Mesendoderm (in vitro differentiated cells): ENCODE measurements around the gene SLC39A10.
A peak's percentile ranks its signal among the peaks of the same experiment; 100 is the strongest.
"Not testable (repeated sequence)": the region's sequence is repeated elsewhere in the genome, so short reads cannot be mapped to it uniquely, and the experiment has no call there.

ENCODE experiments used
- DNase-seq: peaks from one replicate; pipeline ENCODE4 v3.0.0; 2013
- H2AK5ac ChIP-seq: 2 replicates; pipeline ENCODE4 v1.6.1; 2013; ENCODE audit warnings: low read length, inconsistent platforms
- H2BK120ac ChIP-seq: 2 replicates; pipeline ENCODE4 v1.6.1; 2013; ENCODE audit warnings: low read depth, mild to moderate bottlenecking, low read length, moderate library complexity, mixed read lengths
- H2BK15ac ChIP-seq: replicated peaks from 2 replicates; pipeline ENCODE4 v1.6.1; 2013; ENCODE audit warnings: low read depth, mild to moderate bottlenecking, moderate library complexity
- H2BK5ac ChIP-seq: 2 replicates; pipeline ENCODE4 v1.6.1; 2013; ENCODE audit warnings: low read length, inconsistent platforms
- H3K18ac ChIP-seq: 2 replicates; pipeline ENCODE4 v1.6.1; 2013; ENCODE audit warnings: mild to moderate bottlenecking, low read length, mixed read lengths
- H3K23ac ChIP-seq: one replicate; pipeline ENCODE4 v1.6.1; 2013; ENCODE audit warnings: low read length
- H3K27ac ChIP-seq: 2 replicates; pipeline ENCODE4 v1.5.1; 2013; ENCODE audit warnings: low read depth, mild to moderate bottlenecking, inconsistent platforms, low read length, moderate library complexity
- H3K27me3 ChIP-seq: 2 replicates; pipeline ENCODE4 v1.6.1; 2013; ENCODE audit warnings: low read length, control low read depth, mild to moderate bottlenecking, inconsistent platforms; ENCODE audit not compliant: insufficient read depth, poor library complexity
- H3K36me3 ChIP-seq: 2 replicates; pipeline ENCODE4 v1.6.1; 2013; ENCODE audit warnings: low read length, inconsistent platforms; ENCODE audit not compliant: control insufficient read depth, insufficient read depth
- H3K4ac ChIP-seq: one replicate; pipeline ENCODE4 v1.6.1; 2013; ENCODE audit warnings: low read depth, mild to moderate bottlenecking, low read length, moderate library complexity
- H3K4me1 ChIP-seq: 2 replicates; pipeline ENCODE4 v1.6.1; 2013; ENCODE audit warnings: low read depth, low read length, inconsistent platforms; ENCODE audit not compliant: control insufficient read depth
- H3K4me2 ChIP-seq: 2 replicates; pipeline ENCODE4 v1.6.1; 2013; ENCODE audit warnings: low read length
- H3K4me3 ChIP-seq: 2 replicates; pipeline ENCODE4 v1.5.1; 2013; ENCODE audit warnings: mild to moderate bottlenecking, low read length
- H3K56ac ChIP-seq: one replicate; pipeline ENCODE4 v1.6.1; 2013; ENCODE audit warnings: low read length
- H3K79me1 ChIP-seq: 2 replicates; pipeline ENCODE4 v1.6.1; 2013; ENCODE audit warnings: low read length, inconsistent platforms
- H3K79me2 ChIP-seq: 2 replicates; pipeline ENCODE4 v1.6.1; 2013; ENCODE audit warnings: mild to moderate bottlenecking, low read length; ENCODE audit not compliant: control insufficient read depth, insufficient read depth
- H3K9ac ChIP-seq: 2 replicates; pipeline ENCODE4 v1.6.1; 2013; ENCODE audit warnings: low read length, inconsistent platforms
- H4K5ac ChIP-seq: one replicate; pipeline ENCODE4 v1.6.1; 2013; ENCODE audit warnings: low read length
- H4K8ac ChIP-seq: one replicate; pipeline ENCODE4 v1.6.1; 2013; ENCODE audit warnings: low read depth, mild to moderate bottlenecking, control low read depth, low read length, moderate library complexity
- WGBS: extraction: QIAGEN DNeasy Blood & Tissue Kit; methylation state at CpG from one replicate; pipeline ENCODE4 v1.1.7; 2013; ENCODE audit warnings: low lambda C conversion rate, missing lambda C conversion rate; ENCODE audit not compliant: insufficient coverage; ENCODE audit errors: extremely low coverage; 5-methylcytosine and 5-hydroxymethylcytosine counted together

SLC39A10 gene

DNA sequence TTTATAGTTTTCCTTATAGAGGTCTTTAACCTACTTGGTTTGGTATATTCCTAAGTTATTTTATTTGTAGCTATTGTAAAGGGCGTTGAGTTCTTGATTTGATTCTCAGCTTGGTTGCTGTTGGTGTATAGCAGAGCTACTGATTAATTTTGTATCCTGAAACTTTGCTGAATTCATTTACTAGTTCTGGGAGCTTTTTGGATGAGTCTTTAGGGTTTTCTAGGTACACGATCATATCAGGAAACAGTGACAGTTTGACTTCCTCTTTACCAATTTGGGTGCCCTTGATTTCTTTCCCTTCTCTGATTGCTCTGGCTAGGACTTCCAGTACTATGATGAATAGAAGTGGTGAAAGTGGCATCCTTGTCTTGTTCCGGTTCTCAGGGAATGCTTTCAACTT lies 35.5 kb downstream of the SLC39A10 start:
- H3K79me2 ChIP-seq, H3K4ac ChIP-seq, H4K5ac ChIP-seq, H4K8ac ChIP-seq, H3K27me3 ChIP-seq, DNase-seq, H3K4me3 ChIP-seq, H3K36me3 ChIP-seq, H3K23ac ChIP-seq, H2AK5ac ChIP-seq, H3K56ac ChIP-seq, H2BK5ac ChIP-seq, H3K9ac ChIP-seq, H3K4me1 ChIP-seq, H3K79me1 ChIP-seq, H3K18ac ChIP-seq, H3K4me2 ChIP-seq, H2BK120ac ChIP-seq, H2BK15ac ChIP-seq, H3K27ac ChIP-seq: not testable (repeated sequence)
- no CpG with 5 or more reads among the region's 3 CpGs for WGBS

DNA sequence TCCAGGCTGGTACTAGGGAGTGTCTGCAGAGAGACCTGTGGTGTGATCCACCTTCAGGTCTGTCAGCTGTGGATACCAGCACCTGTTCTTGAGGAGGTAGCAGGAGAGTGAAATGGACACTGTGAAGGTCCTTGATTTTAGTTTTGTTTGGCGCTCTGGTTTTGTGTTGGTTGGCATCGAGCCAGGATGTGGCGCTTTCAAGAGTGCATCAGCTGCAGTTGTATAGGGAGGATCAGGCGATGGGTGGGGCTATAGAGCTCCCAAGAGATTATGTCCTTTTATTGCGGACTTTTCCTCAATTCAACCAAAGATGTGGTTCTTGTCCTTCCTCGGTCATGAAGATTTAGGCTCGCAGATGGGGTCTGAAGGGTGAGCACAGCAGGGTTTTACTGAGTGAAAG lies 37.5 kb downstream of the SLC39A10 start:
- no peaks in the 10 kb centered on the region for H3K36me3 ChIP-seq
- no peak overlapping the region for H2BK15ac ChIP-seq
- no peak overlapping the region for H4K5ac ChIP-seq
- no peak for DNase-seq
- no peak overlapping the region for H2BK120ac ChIP-seq
- peaks cover 3% of the 10 kb centered on the region for H3K4me1 ChIP-seq
- H3K79me2 ChIP-seq: peaks cover 4% of the 10 kb centered on the region
- no peak overlapping the region for H3K27ac ChIP-seq
- no peak overlapping the region for H3K4me2 ChIP-seq
- H2BK5ac ChIP-seq: no peak overlapping the region
- no peak overlapping the region for H4K8ac ChIP-seq
- peaks cover 3% of the 10 kb centered on the region for H3K79me1 ChIP-seq
- no peak overlapping the region for H2AK5ac ChIP-seq
- no peak overlapping the region for H3K4ac ChIP-seq
- no peaks in the 10 kb centered on the region for H3K27me3 ChIP-seq
- H3K23ac ChIP-seq: no peak overlapping the region
- H3K9ac ChIP-seq: no peak overlapping the region
- no peak overlapping the region for H3K18ac ChIP-seq
- no CpG with 5 or more reads among the region's 7 CpGs for WGBS
- no peak overlapping the region for H3K4me3 ChIP-seq
- no peak overlapping the region for H3K56ac ChIP-seq

DNA sequence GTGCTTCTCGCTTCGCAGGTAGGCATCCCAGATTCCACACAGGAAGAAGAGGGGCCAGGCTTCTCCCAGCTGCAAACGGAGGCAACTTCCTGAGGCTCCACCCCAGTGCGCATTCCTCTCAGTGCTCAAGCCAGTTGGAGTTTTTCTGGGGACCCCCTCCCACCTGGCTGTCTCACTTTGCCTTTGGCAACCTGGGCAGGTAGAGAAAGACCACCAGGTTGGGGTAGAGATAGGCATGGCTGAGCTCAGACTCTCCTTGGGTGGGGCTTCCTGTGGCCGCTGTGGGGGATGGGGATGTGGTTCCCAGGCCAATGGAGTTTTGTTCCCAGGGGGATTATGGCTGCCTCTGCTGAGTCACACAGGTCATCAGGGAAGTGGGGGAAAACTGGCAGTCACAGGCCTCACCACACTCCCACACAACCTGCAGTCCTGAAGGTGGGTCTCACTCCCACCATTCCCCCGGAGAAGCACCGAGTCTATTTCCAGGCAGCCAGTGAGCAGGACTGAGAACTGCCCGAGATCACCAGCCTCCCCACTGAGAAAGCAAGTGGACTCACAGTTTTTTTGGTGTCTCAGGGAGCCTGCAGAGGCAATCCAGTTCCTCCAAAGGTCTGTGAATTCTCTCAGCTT lies 38.1 kb downstream of the SLC39A10 start:
- Histone ChIP-seq H2BK15ac (no peak overlapping the region), H3K4me3 (no peak overlapping the region), H4K8ac (no peak overlapping the region), H3K56ac (peak overlapping the region; percentile 22), H3K9ac (no peak overlapping the region), H2BK5ac (no peak overlapping the region), H2BK120ac (no peak overlapping the region), H3K27ac (peak overlapping the region; percentile 60), H4K5ac (no peak overlapping the region), H3K4me1 (peaks cover 3% of the 10 kb centered on the region), H3K23ac (no peak overlapping the region), H3K79me1 (peaks cover 3% of the 10 kb centered on the region), H3K4me2 (no peak overlapping the region), H3K18ac (no peak overlapping the region), H3K36me3 (no peaks in the 10 kb centered on the region), H3K4ac (no peak overlapping the region), H3K79me2 (peaks cover 4% of the 10 kb centered on the region), H3K27me3 (no peaks in the 10 kb centered on the region), H2AK5ac (no peak overlapping the region)
- peak; percentile 84 for DNase-seq
- WGBS: no CpG with 5 or more reads among the region's 8 CpGs

DNA sequence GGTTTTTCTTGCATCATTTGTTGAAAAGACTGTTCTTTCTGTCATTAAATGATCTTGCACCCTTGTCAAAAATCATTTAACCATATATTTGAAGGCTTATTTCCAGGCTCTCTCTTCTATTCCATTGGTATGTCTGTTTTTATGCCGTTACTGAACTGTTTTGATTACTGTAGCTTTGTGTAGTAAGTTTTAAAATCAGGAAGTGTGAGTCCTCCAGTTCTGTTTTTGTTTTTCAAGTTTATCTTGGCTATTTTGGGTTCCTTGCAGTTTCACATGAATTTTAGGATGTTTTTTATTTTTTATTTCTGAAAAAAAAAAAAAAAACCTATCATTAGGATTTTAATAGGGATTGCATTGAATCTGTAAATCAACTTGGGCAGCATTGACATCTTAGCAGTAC lies 39.0 kb downstream of the SLC39A10 start:
- no peak overlapping the region for H2BK120ac ChIP-seq

DNA sequence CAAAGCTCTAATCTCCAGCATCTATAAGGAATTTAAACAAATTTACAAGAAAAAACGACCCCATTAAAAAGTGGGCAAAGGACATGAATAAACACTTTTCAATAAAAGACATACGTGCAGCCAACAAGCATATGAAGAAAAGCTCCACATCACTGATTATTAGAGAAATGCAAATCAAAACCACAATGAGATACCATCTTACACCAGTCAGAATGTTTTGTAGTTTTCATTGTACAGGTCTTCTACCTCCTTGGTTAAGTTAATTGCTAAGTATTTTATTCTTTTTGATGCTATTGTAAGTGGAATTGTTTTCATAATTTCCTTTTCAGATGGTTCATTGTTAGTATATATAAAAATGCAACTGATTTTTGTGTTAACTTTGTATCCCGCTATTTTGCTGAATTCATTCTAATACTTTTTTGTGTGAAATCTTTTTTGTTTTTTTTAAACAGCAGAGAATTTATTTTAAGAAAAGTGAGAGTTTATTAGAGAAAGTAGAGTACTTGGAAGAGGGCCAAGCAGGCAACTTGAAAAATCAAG lies 40.7 kb downstream of the SLC39A10 start:
- DNase-seq: no peak

More for the DNA sequence above, 39.0 kb downstream of the SLC39A10 start:
- H3K56ac ChIP-seq: no peak overlapping the region
- peaks cover 4% of the 10 kb centered on the region for H3K79me2 ChIP-seq
- H3K4me1 ChIP-seq: peaks cover 3% of the 10 kb centered on the region
- H4K5ac ChIP-seq: no peak overlapping the region
- no peak overlapping the region for H3K4ac ChIP-seq
- no peak overlapping the region for H3K4me3 ChIP-seq
- no peak overlapping the region for H3K9ac ChIP-seq
- no peak for DNase-seq
- no peak overlapping the region for H3K4me2 ChIP-seq
- no peak overlapping the region for H2BK5ac ChIP-seq
- no peaks in the 10 kb centered on the region for H3K27me3 ChIP-seq
- no peak overlapping the region for H3K18ac ChIP-seq
- no peaks in the 10 kb centered on the region for H3K36me3 ChIP-seq
- H3K27ac ChIP-seq: no peak overlapping the region
- H4K8ac ChIP-seq: no peak overlapping the region
- no peak overlapping the region for H3K23ac ChIP-seq
- H2BK15ac ChIP-seq: no peak overlapping the region
- WGBS: no CpG with 5 or more reads among the region's 1 CpG
- H3K79me1 ChIP-seq: peaks cover 3% of the 10 kb centered on the region
- H2AK5ac ChIP-seq: no peak overlapping the region

DNA sequence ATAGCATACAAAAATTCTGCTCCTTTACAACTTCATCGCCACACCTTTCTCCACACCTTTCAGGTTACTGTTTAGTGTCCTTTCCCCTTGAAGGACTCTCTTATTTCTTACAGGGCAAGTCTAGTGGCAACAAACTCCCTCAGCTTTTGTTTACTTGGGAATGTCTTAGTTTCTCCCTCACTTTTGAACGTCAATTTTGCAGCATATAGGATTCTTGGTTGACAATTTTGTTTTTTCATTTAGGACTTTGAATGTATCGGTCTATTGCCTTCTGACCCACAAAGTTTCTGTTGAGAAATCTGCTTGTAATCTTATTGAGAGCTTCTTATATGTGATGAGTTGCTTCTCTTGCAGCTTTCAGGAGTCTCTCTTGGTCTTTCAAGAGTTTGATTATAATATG lies 43.5 kb downstream of the SLC39A10 start:
- Histone ChIP-seq H3K23ac (no peak overlapping the region), H3K9ac (no peak overlapping the region), H3K4me2 (no peak overlapping the region), H2BK120ac (no peak overlapping the region), H3K27ac (no peak overlapping the region), H3K4ac (no peak overlapping the region), H3K79me1 (no peaks in the 10 kb centered on the region), H2AK5ac (no peak overlapping the region), H3K36me3 (no peaks in the 10 kb centered on the region), H3K4me3 (no peak overlapping the region), H2BK15ac (no peak overlapping the region), H2BK5ac (no peak overlapping the region), H3K79me2 (peaks cover 3% of the 10 kb centered on the region), H3K18ac (no peak overlapping the region), H3K4me1 (peaks cover under 1% of the 10 kb centered on the region), H4K5ac (no peak overlapping the region), H4K8ac (no peak overlapping the region), H3K27me3 (no peaks in the 10 kb centered on the region), H3K56ac (no peak overlapping the region)
- no CpG with 5 or more reads among the region's 3 CpGs for WGBS
- DNase-seq: no peak

More for the DNA sequence above, 40.7 kb downstream of the SLC39A10 start:
- H3K79me2 ChIP-seq: peaks cover 4% of the 10 kb centered on the region
- H3K4me3 ChIP-seq: no peak overlapping the region
- no peak overlapping the region for H3K27ac ChIP-seq
- H3K23ac ChIP-seq: no peak overlapping the region
- peaks cover 3% of the 10 kb centered on the region for H3K4me1 ChIP-seq
- H3K56ac ChIP-seq: no peak overlapping the region
- H4K5ac ChIP-seq: no peak overlapping the region
- no peak overlapping the region for H4K8ac ChIP-seq
- peaks cover 2% of the 10 kb centered on the region for H3K79me1 ChIP-seq
- H2BK5ac ChIP-seq: no peak overlapping the region
- no peak overlapping the region for H2BK120ac ChIP-seq
- H2AK5ac ChIP-seq: no peak overlapping the region
- H3K4me2 ChIP-seq: no peak overlapping the region
- H2BK15ac ChIP-seq: no peak overlapping the region
- H3K27me3 ChIP-seq: no peaks in the 10 kb centered on the region
- H3K9ac ChIP-seq: no peak overlapping the region
- no peak overlapping the region for H3K18ac ChIP-seq
- H3K4ac ChIP-seq: no peak overlapping the region
- WGBS: no CpG with 5 or more reads among the region's 3 CpGs
- no peaks in the 10 kb centered on the region for H3K36me3 ChIP-seq
